Mucosa of rectum (tissue), 2 donors: ENCODE results near the gene DUSP28.

ENCODE experiments used
- H3K27ac ChIP-seq, 2 donors: one replicate each; pipeline ENCODE4 v1.7.0; 2013; ENCODE audit warnings: inconsistent platforms in 2 of 2, low read depth in 2 of 2, low read length in 2 of 2
- H3K27me3 ChIP-seq, 2 donors: one replicate each; pipeline ENCODE4 v1.7.0; 2013; ENCODE audit warnings: low read length in 2 of 2; ENCODE audit not compliant: control insufficient read depth in 2 of 2, insufficient read depth in 2 of 2
- H3K36me3 ChIP-seq, 2 donors: one replicate each; pipeline ENCODE4 v1.7.0; 2013; ENCODE audit warnings: low read length in 2 of 2; ENCODE audit not compliant: control insufficient read depth in 2 of 2, insufficient read depth in 2 of 2
- H3K4me1 ChIP-seq, 2 donors: one replicate each; pipeline ENCODE4 v1.7.0; 2013; ENCODE audit warnings: low read length in 2 of 2, mild to moderate bottlenecking in 1 of 2; ENCODE audit not compliant: control insufficient read depth in 2 of 2, insufficient read depth in 2 of 2
- H3K4me3 ChIP-seq, 2 donors: one replicate each; pipeline ENCODE4 v1.7.0; 2013; ENCODE audit warnings: low read length in 2 of 2
- H3K9ac ChIP-seq, 2 donors: one replicate each; pipeline ENCODE4 v1.7.0; 2013; ENCODE audit warnings: low read length in 2 of 2, low read depth in 1 of 2, mild to moderate bottlenecking in 1 of 2
- H3K9me3 ChIP-seq, 2 donors: one replicate each; pipeline ENCODE4 v1.7.0; 2013; ENCODE audit warnings: low read length in 2 of 2; ENCODE audit not compliant: control insufficient read depth in 2 of 2
- donor health status: healthy.
- donor health status: Normal muscosa, but diverticular disease.

The DUSP28 gene

GRCh38 chr2:240551288-240551687, 8.9 kb upstream of the DUSP28 start:
- H3K9ac ChIP-seq = no peak overlapping the region
- no peaks in the 10 kb centered on the region for H3K4me1 ChIP-seq
- no peak overlapping the region for H3K27ac ChIP-seq
- peaks cover 15 to 24% of the 10 kb centered on the region in 2 donors for H3K36me3 ChIP-seq
- H3K9me3 ChIP-seq = peaks cover 0 to 2% of the 10 kb centered on the region in 2 donors
- H3K4me3 ChIP-seq = no peak overlapping the region
- H3K27me3 ChIP-seq = no peaks in the 10 kb centered on the region

- peaks cover 0 to 2% of the 10 kb centered on the region in 2 donors for H3K9me3 ChIP-seq
- no peak overlapping the region for H3K4me3 ChIP-seq
- H3K27ac ChIP-seq = no peak overlapping the region
- H3K27me3 ChIP-seq = no peaks in the 10 kb centered on the region
- no peaks in the 10 kb centered on the region for H3K4me1 ChIP-seq
- H3K36me3 ChIP-seq = peaks cover 15 to 24% of the 10 kb centered on the region in 2 donors
- no peak overlapping the region for H3K9ac ChIP-seq
Observed at GRCh38 chr2:240551811-240552210, 8.3 kb upstream of the DUSP28 start.

GRCh38 chr2:240553956-240554480, 6.1 kb upstream of the DUSP28 start:
- H3K4me1 ChIP-seq = peaks cover 3% of the 10 kb centered on the region in 2 donors
- peaks cover 15 to 26% of the 10 kb centered on the region in 2 donors for H3K36me3 ChIP-seq

GRCh38 chr2:240554767-240555493, 5.2 kb upstream of the DUSP28 start:
- no peak overlapping the region for H3K27ac ChIP-seq
- H3K4me1 ChIP-seq = peaks cover 10% of the 10 kb centered on the region in 2 donors
- no peaks in the 10 kb centered on the region for H3K27me3 ChIP-seq
- H3K4me3 ChIP-seq = no peak overlapping the region
- H3K9ac ChIP-seq = no peak overlapping the region
- peaks cover 0 to 2% of the 10 kb centered on the region in 2 donors for H3K9me3 ChIP-seq
- peaks cover 15 to 26% of the 10 kb centered on the region in 2 donors for H3K36me3 ChIP-seq

More at GRCh38 chr2:240553956-240554480, 6.1 kb upstream of the DUSP28 start:
- Histone ChIP-seq H3K4me3 (no peak overlapping the region), H3K9ac (no peak overlapping the region), H3K9me3 (peaks cover 0 to 2% of the 10 kb centered on the region in 2 donors), H3K27ac (no peak overlapping the region), H3K27me3 (no peaks in the 10 kb centered on the region)

GRCh38 chr2:240555541-240556250, 4.5 kb upstream of the DUSP28 start:
- peaks cover 0 to 2% of the 10 kb centered on the region in 2 donors for H3K9me3 ChIP-seq
- H3K27me3 ChIP-seq = no peaks in the 10 kb centered on the region
- H3K9ac ChIP-seq = no peak overlapping the region
- peaks cover 10% of the 10 kb centered on the region in 2 donors for H3K4me1 ChIP-seq
- H3K36me3 ChIP-seq = peaks cover 15 to 24% of the 10 kb centered on the region in 2 donors
- H3K4me3 ChIP-seq = no peak overlapping the region
- no peak overlapping the region for H3K27ac ChIP-seq

GRCh38 chr2:240556553-240557100, 3.5 kb upstream of the DUSP28 start:
- Histone ChIP-seq H3K27ac (no peak overlapping the region), H3K9me3 (no peaks in the 10 kb centered on the region), H3K4me1 (peaks cover 10 to 12% of the 10 kb centered on the region in 2 donors), H3K27me3 (no peaks in the 10 kb centered on the region), H3K4me3 (no peak overlapping the region), H3K36me3 (peaks cover 15 to 17% of the 10 kb centered on the region in 2 donors), H3K9ac (no peak overlapping the region)

- H3K27ac ChIP-seq = no peak overlapping the region
- H3K4me3 ChIP-seq = peak overlapping the region in 1 of 2 donors; percentile 34
- peaks cover 15 to 17% of the 10 kb centered on the region in 2 donors for H3K4me1 ChIP-seq
- no peaks in the 10 kb centered on the region for H3K9me3 ChIP-seq
- H3K27me3 ChIP-seq = no peaks in the 10 kb centered on the region
- peaks cover 15 to 17% of the 10 kb centered on the region in 2 donors for H3K36me3 ChIP-seq
- H3K9ac ChIP-seq = no peak overlapping the region
Observed at GRCh38 chr2:240557101-240557751, 2.9 kb upstream of the DUSP28 start.

GRCh38 chr2:240557808-240558207, 2.3 kb upstream of the DUSP28 start, which contains the start of gene ANKMY1:
TSS of gene ANKMY1 (minus strand) at chr2:240557988. CDS start at chr2:240557335, 653 bp downstream.
- no peak within 1 kb of the TSS for H3K9ac ChIP-seq
- peaks cover 18 to 22% of the 10 kb centered on the region in 2 donors for H3K4me1 ChIP-seq
- no peaks in the 10 kb centered on the region for H3K27me3 ChIP-seq
- peaks cover 13 to 15% of the 10 kb centered on the region in 2 donors for H3K36me3 ChIP-seq
- H3K27ac ChIP-seq = no peak within 1 kb of the TSS
- peak within 1 kb of the TSS in 1 of 2 donors; percentile 34 for H3K4me3 ChIP-seq
- H3K9me3 ChIP-seq = no peaks in the 10 kb centered on the region

GRCh38 chr2:240558236-240558761, 1.9 kb upstream of the DUSP28 start:
- Histone ChIP-seq H3K36me3 (peaks cover 8 to 10% of the 10 kb centered on the region in 2 donors), H3K27me3 (no peaks in the 10 kb centered on the region), H3K4me3 (no peak overlapping the region), H3K9ac (no peak overlapping the region), H3K27ac (no peak overlapping the region), H3K9me3 (no peaks in the 10 kb centered on the region), H3K4me1 (peaks cover 18 to 23% of the 10 kb centered on the region in 2 donors)
